ENCODE data around the gene UACA. TPM values are rescaled to one million over a fixed set of nuclear protein-coding genes. Genes with fewer than 3 reads are reported as not detected.

UACA gene
- total RNA-seq, 6 experiments from 2014 or later, result 119 to 309 (median 142) TPM

GRCh38 chr15:70712271-70712670 is 51.1 kb downstream of the UACA start:
- DNase-seq, result no peak
- H3K9me3 Mint-ChIP-seq, result no peaks in the 10 kb centered on the region
- peaks cover 78% of the 10 kb centered on the region for H3K4me1 Mint-ChIP-seq (ENCODE audit: low read depth)
- TF ChIP-seq CTCF (IDR thresholded peaks at IDR 0.05), result no peak
- H3K27me3 Mint-ChIP-seq (ENCODE audit: insufficient read depth), result peaks cover 3% of the 10 kb centered on the region; the same call in 1 of the 2 replicates
- peak overlapping the region; percentile 46; the same call in 1 of the 2 replicates for H3K27ac Mint-ChIP-seq
- no peak overlapping the region; the same call in 1 of the 2 replicates for H3K4me3 Mint-ChIP-seq
- H3K36me3 Mint-ChIP-seq (ENCODE audit: low read depth), result peaks cover 39% of the 10 kb centered on the region

DNA sequence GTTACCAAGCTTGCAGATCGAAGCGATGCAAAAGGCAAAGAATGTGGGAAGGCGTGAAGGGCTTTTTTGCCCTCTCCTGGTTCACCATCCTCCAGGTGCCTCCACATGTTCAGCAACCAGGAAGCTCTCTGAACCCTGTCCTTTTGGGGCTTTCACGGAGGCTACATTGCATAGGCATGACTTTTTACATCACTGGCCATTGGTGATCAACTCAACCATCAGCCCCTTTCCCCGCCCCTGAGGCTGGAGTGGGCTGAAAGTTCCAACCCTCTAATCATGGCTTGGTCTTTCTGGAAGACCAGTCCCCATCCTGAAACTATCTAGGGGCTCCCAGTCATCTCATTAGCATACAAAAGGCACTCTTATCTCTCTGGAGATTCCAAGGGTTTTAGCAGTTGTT is 52.6 kb downstream of the UACA start:
- Mint-ChIP-seq H3K27me3 (ENCODE audit: insufficient read depth) (peaks cover 3% of the 10 kb centered on the region; the same call in 1 of the 2 replicates), H3K9me3 (no peaks in the 10 kb centered on the region), H3K36me3 (ENCODE audit: low read depth) (peaks cover 38% of the 10 kb centered on the region), H3K4me1 (ENCODE audit: low read depth) (peaks cover 79% of the 10 kb centered on the region), H3K4me3 (no peak overlapping the region), H3K27ac (no peak overlapping the region)
- TF ChIP-seq CTCF (IDR thresholded peaks at IDR 0.05), result no peak
- DNase-seq, result no peak

DNA sequence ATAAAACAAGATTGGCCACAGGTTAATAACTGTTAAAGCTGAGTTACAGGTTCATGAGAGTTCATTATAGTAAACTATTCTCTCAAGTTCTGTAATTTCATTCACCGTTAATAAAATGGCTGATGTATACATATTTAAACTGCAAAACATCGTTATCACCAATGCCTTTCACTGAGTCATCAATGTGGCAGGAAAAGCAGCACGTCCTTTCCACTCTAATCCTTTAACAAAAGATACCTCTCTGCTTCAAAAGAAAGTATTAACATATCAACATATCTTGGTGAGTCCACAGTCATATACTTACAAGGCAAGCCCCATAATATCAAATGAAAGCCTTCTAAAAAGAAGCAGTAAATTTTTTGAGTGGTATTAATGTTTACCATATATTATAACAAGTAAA is 54.5 kb downstream of the UACA start:
- Mint-ChIP-seq H3K27ac (no peak overlapping the region), H3K4me1 (ENCODE audit: low read depth) (peaks cover 74% of the 10 kb centered on the region), H3K27me3 (ENCODE audit: insufficient read depth) (peaks cover 3% of the 10 kb centered on the region; the same call in 1 of the 2 replicates), H3K4me3 (no peak overlapping the region), H3K9me3 (no peaks in the 10 kb centered on the region), H3K36me3 (ENCODE audit: low read depth) (peaks cover 47% of the 10 kb centered on the region)
- no peak for TF ChIP-seq CTCF (IDR thresholded peaks at IDR 0.05)
- no peak for DNase-seq

- Mint-ChIP-seq H3K4me1 (ENCODE audit: low read depth) (peaks cover 74% of the 10 kb centered on the region), H3K27ac (no peak overlapping the region), H3K9me3 (no peaks in the 10 kb centered on the region), H3K27me3 (ENCODE audit: insufficient read depth) (no peaks in the 10 kb centered on the region; the same call in 1 of the 2 replicates), H3K4me3 (no peak overlapping the region), H3K36me3 (ENCODE audit: low read depth) (peaks cover 46% of the 10 kb centered on the region)
- TF ChIP-seq CTCF (IDR thresholded peaks at IDR 0.05), result no peak
- no peak for DNase-seq
Observed at GRCh38 chr15:70707686-70708300, 55.6 kb downstream of the UACA start.

- no peak for TF ChIP-seq CTCF (IDR thresholded peaks at IDR 0.05)
- H3K27me3 Mint-ChIP-seq (ENCODE audit: insufficient read depth), result no peaks in the 10 kb centered on the region; the same call in 1 of the 2 replicates
- 0 out of 2 replicates have a peak overlapping the region, but pooled peaks have one; percentile 16 for H3K4me3 Mint-ChIP-seq
- H3K27ac Mint-ChIP-seq, result peak overlapping the region; percentile 12; the same call in 1 of the 2 replicates
- H3K9me3 Mint-ChIP-seq, result no peaks in the 10 kb centered on the region
- no peak for DNase-seq
- peaks cover 28% of the 10 kb centered on the region for H3K36me3 Mint-ChIP-seq (ENCODE audit: low read depth)
- H3K4me1 Mint-ChIP-seq (ENCODE audit: low read depth), result peaks cover 79% of the 10 kb centered on the region
Observed at GRCh38 chr15:70704731-70705130, 58.6 kb downstream of the UACA start.
